Hematopoietic multipotent progenitor cell treated with erythropoietin and hydrocortisone succinate and interleukin-3 and kit ligand, for 6 days (in vitro differentiated cells): ENCODE results near the gene METTL27.
"Not testable (repeated sequence)": the region's sequence is repeated elsewhere in the genome, so short reads cannot be mapped to it uniquely, and the experiment has no call there.

ENCODE experiments used
- DNase-seq: peaks from one replicate; pipeline ENCODE4 v3.0.0-alpha.2; 2015

The METTL27 gene

DNA sequence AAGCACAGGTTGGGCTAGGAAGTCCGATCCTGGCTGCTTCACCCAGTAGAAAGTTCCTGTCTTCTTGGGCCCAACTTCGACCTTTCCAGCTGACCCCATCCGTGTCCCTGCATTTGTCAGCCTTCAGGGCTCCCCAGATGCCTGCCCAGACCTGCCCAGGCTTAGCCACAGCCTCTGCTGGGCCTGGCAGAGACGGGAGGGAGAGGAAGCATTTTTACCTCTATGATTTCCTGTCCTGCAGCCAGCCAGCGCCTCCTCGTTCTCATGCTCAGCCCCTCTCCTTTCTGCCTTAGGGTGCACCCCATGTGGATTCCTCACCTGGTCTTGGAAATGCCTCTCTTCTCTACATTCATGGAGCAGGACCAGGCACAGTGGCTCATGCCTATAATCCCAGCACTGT lies 3.7 kb downstream of the METTL27 start:
- DNase-seq, result no peak

GRCh38 chr7:73837167-73837566 lies 5.1 kb downstream of the METTL27 start:
- DNase-seq, result not testable (repeated sequence)

GRCh38 chr7:73834626-73835191 lies 7.6 kb downstream of the METTL27 start:
- DNase-seq, result no peak

GRCh38 chr7:73833251-73833919 lies 8.9 kb downstream of the METTL27 start:
- no peak for DNase-seq

DNA sequence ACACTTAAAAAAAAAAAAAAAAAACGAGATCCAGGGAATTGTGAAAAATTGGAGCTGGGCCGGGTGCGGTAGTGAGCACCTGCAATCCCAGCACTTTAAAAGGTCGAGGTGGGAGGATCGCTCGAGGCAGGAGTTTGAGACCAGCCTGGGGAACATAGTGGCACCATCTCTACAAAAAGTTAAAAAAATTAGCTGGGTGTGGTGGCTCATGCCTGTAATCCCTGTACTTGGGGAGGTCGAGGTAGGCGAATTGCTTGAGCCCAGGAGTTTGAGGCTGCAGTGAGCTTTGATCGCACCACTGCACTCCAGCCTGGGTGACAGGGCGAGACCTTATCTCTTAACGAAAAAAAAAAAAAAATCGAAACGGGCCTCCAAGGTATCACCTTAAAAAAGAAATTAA lies 9.5 kb downstream of the METTL27 start:
- no peak for DNase-seq

- DNase-seq, result no peak
These were observed 10.3 kb downstream of the METTL27 start for GRCh38 chr7:73831834-73832651.

GRCh38 chr7:73831584-73831833 lies 10.8 kb downstream of the METTL27 start:
- DNase-seq, result no peak

DNA sequence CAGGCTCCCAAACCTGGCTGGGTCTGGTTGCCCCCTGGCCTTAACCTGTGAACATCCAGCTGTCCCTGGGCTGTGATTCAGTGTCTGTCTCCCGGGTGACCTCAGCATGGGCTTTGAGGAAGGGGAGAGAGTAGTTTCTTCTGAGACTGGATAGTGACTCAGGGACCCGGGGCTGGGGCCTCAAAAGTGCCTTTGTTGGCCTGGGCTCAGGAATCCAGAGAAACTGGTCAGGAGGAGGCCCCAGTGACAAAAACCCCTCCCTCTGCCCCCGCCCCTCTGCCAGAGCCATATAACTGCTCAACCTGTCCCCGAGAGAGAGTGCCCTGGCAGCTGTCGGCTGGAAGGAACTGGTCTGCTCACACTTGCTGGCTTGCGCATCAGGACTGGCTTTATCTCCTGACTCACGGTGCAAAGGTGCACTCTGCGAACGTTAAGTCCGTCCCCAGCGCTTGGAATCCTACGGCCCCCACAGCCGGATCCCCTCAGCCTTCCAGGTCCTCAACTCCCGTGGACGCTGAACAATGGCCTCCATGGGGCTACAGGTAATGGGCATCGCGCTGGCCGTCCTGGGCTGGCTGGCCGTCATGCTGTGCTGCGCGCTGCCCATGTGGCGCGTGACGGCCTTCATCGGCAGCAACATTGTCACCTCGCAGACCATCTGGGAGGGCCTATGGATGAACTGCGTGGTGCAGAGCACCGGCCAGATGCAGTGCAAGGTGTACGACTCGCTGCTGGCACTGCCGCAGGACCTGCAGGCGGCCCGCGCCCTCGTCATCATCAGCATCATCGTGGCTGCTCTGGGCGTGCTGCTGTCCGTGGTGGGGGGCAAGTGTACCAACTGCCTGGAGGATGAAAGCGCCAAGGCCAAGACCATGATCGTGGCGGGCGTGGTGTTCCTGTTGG lies 11.4 kb downstream of the METTL27 start, which contains the start of gene CLDN4:
TSS of gene CLDN4 (plus strand) at position 316 of the 903 bp plus-strand sequence. CDS start at position 522, 206 bp downstream.
- DNase-seq, result no peak

- no peak for DNase-seq
These were observed 12.2 kb downstream of the METTL27 start for GRCh38 chr7:73829921-73830680.

- no peak for DNase-seq
These were observed 12.8 kb downstream of the METTL27 start for GRCh38 chr7:73829505-73829904.

- no peak for DNase-seq
These were observed 13.3 kb downstream of the METTL27 start for GRCh38 chr7:73828972-73829371.

DNA sequence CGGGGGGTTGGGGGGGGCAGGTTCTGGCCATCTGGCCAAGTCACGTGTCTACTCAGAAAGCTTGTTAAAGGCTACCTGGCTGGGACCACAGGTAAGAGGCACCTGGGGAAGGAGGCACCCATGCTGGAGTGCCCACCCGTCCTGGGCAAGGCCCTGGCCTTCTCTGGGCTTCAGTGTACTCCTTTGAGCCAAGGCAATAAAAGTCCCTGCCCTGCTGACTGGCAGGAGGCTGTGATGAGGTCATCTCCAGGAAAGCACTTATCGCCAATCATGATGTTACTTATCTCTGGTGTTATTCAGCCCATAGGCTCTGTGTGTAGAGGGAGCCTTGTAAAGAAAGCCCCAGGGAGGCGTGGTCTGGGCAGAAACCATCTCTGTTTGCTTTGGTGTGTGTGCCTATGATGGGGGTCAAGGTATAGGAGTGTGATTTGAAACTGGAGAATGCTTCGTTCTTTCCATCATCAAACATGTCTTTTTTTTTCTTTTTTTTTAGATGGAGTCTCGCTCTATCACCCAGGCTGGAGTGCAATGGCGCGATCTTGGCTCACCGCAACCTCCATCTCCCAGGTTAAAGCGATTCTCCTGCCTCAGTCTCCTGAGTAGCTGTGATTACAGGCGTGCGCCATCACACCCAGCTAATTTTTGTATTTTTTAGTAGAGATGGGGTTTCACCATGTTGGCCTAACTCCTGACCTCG lies 14.1 kb downstream of the METTL27 start:
- peak; percentile 79 for DNase-seq

GRCh38 chr7:73827567-73828106 lies 14.7 kb downstream of the METTL27 start:
- DNase-seq, result peak; percentile 72

DNA sequence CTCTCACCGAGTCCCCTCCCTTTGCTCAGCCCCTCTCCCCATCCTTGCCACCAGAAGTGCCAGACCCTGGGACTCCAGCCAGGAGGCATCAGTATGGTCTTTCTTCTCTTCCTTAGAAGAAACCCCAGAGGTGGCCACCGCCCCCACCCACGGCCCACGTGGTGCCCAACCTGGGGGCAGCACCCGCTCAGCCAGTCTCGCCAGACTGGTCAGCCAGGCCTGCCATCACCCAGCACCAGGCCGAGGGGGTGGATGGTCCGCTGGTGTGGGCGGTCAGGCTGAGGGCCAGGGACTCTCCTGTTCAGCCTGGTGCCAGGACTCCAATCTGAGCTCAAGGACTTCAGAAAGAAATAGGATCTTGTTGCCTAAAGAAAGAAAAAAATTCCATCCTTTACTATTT lies 17.3 kb downstream of the METTL27 start:
- no peak for DNase-seq

GRCh38 chr7:73823873-73824592 lies 18.3 kb downstream of the METTL27 start:
- DNase-seq, result no peak

DNA sequence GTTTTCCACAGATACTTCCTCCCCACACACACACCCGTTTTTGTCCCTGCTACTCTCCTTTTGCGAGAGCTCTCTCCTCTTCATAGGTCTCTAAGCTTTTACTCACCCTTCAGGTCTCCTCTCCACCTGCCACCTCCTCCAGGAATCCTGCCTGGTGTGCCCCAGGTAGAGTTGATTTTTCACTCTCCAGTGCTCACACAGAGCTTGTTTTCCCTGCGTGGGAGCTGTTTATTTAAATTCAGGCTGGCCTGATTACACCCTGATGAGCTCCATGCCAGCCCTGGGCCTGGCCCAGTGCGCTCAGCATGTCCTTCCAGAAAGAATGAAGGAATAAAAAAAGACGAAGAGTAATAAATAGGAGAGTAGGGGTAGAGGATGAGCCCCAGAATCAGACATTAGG lies 19.1 kb downstream of the METTL27 start:
- DNase-seq, result no peak

GRCh38 chr7:73822319-73823173 lies 19.8 kb downstream of the METTL27 start:
- peak; percentile 75 for DNase-seq

- not testable (repeated sequence) for DNase-seq
These were observed 20.6 kb downstream of the METTL27 start for GRCh38 chr7:73821597-73822285.

DNA sequence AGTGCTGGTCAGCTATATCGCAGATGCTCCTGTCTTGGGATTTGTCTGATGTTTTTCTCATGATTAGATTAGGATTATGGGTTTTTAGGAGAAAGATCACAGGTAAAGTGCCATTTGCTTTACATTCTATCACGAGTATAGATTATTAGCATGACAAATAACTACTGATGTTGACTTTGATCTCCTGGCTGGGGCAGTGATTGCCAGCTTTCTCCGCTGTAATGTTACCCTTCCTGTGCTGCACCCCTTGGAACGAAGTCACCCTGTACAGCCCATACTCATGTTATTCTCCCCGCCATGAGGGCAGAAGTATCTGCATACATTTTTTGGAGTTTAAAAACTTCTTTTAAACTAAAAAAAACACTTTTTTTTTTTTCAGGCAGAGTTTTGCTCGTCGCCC lies 22.3 kb downstream of the METTL27 start:
- no peak for DNase-seq
